ACHN (cell line): Measurements from ENCODE around the gene SPAG4.

ENCODE experiments used
- DNase-seq: peaks from one replicate; pipeline ENCODE4 v3.0.0-alpha.2; 2015
- in situ Hi-C: cut with HindIII; loops from 2 replicates; pipeline ENCODE4 v1.10.0; 2017; ENCODE audit warnings: low sequenced_read_pairs, low pct_ligation_motif_present, low pct_unique_long_range_greater_than_20kb

Gene SPAG4

DNA sequence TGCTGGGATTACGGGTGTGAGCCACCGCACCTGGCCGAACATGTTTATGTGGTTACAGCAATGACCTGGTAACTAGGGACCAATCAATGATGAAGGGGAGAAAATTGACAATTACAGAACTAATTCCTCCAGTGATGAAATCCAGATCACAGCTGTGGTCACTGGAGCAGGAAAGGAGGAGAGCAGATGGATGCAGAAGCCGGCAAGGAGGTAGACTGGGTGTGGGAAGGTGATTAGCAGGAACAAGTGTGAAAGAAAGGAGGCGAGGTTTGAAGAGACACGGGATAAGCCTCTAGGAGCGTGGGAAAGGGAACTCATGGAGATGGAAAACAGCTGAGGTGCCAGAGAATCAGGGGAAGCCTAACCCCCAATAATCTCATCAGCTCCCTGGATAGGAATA is 17.2 kb upstream of the SPAG4 start:
- DNase-seq: no peak
- in situ Hi-C loops: no loop called here

GRCh38 chr20:35598899-35599775 is 16.5 kb upstream of the SPAG4 start:
- DNase-seq: no peak
- in situ Hi-C loops: no loop called here

GRCh38 chr20:35599776-35600120 is 15.9 kb upstream of the SPAG4 start:
- DNase-seq: no peak
- in situ Hi-C loops: no loop called here

GRCh38 chr20:35600176-35600992 is 15.2 kb upstream of the SPAG4 start:
- in situ Hi-C loops: no loop called here
- no peak for DNase-seq

GRCh38 chr20:35600993-35601973 is 14.3 kb upstream of the SPAG4 start:
- in situ Hi-C loops: no loop called here
- peak; percentile 62 for DNase-seq

GRCh38 chr20:35601990-35602389 is 13.6 kb upstream of the SPAG4 start:
- in situ Hi-C loops: no loop called here
- no peak for DNase-seq

DNA sequence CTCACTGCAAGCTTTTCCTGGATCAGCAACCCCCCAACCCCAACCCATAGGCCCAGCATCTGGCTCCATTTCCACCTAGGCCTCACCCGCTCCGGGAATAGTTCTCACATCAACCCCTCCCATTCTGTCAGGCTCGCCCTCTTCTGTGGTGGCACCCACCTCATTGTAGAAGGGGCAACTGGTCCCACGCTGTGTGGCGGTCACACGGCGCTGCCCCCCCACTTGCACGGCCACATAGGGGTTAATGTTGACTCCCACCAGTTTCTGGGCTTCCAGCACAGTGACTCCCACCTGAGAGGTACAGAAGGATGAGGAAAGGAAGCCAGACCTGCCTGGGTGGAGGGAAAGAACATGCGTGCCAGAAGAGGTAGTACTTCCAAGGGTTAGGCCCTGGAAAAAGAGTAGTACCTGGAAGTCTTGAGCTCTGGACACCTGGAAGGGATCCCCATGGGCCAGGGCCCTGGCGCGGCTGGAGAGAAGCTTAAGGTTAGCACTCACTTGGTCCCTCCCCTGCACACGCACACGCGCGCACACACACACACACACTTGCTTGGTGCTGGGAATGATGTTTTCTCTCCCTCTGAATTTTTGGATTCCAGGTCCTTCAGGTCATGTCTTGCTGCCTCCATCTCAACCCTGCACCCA is 12.7 kb upstream of the SPAG4 start:
- no peak for DNase-seq
- in situ Hi-C loops: no loop called here

- peak; percentile 79 for DNase-seq
- in situ Hi-C loops: no loop called here
Observed at GRCh38 chr20:35603695-35604448, 11.8 kb upstream of the SPAG4 start.

DNA sequence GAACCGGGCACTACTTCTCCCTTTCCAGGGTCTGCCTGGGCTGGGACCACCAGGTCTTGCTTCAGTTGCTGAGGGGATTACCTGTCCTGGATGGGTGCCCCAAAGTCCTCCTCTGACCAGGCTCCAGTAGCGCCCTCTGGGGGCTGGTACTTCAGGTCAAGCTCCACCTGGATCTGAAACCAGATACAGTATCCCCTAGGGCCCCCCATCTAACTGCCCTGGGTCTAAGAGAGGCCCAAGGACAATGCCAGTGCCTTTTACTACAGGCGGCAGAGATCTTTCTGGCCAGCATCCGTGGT is 11.2 kb upstream of the SPAG4 start:
- in situ Hi-C loops: no loop called here
- DNase-seq: no peak

- no peak for DNase-seq
- in situ Hi-C loops: no loop called here
Observed at GRCh38 chr20:35606127-35606526, 9.5 kb upstream of the SPAG4 start.

GRCh38 chr20:35607003-35607735 is 8.5 kb upstream of the SPAG4 start:
- DNase-seq: no peak
- in situ Hi-C loops: no loop called here

- in situ Hi-C loops: no loop called here
Observed at GRCh38 chr20:35610833-35611427, 4.7 kb upstream of the SPAG4 start.

DNA sequence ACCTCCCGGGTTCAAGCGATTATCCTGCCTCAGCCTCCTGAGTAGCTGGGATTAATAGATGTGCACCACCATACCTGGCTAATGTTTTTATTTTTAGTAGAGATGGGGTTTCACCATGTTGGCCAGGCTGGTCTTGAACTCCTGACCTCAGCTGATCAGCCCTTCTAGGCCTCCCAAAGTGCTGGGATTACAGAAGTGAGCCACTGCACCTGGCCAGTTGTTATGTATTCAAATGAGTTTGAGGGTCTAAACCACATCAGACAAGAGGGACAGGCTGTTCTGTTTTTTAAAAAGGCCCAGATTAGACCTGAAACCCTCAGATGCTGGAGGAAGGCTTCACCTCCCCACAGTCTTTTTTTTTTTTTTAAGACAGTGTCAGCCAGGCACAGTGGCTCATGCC is 4.1 kb upstream of the SPAG4 start:
- in situ Hi-C loops: no loop called here
- DNase-seq: no peak

More at GRCh38 chr20:35610833-35611427, 4.7 kb upstream of the SPAG4 start:
- DNase-seq: no peak

DNA sequence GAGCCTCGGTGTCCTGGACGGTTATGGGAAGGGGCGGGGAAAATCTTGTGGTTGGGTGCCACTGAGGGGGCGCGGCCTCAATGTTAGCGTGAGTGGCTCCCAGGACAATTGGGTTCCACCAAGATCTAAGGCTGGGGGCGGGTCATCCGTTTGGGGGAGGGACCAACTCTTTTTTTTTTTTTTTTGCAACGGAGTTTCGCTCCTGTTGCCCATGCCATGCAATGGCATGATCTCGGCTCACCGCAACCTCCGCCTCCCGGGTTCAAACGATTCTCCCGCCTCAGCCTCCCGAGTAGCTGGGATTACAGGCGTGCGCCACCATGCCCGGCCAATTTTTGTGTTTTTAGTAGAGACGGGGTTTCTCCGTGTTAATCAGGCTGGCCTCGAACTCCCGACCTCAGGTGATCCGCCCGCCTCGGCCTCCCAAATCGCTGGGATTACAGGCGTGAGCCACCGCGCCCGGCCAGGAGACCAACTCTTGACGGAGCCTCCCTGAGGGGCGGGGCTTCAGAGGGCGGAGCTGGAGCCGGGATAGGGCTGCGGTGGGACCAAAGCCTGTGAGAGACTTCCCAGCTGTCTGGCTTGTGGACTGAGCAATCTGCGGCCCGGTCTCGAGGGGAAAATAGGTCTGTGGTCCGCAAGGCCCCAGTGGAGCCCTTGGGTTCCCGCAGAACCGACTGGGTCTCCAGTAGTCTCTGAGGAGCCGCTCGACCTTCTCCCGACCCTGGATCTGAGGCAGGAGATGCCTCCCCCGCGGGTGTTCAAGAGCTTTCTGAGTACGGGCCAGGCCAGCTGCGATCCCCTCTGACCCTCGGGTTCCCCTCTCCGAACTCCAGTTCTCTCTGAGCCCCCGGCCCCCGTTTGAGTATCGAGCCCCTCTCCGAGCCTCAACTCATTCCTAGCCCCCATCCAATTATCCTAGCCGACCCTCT is 1.1 kb downstream of the SPAG4 start:
- peak; percentile 84 for DNase-seq
- in situ Hi-C loops: no loop called here

DNA sequence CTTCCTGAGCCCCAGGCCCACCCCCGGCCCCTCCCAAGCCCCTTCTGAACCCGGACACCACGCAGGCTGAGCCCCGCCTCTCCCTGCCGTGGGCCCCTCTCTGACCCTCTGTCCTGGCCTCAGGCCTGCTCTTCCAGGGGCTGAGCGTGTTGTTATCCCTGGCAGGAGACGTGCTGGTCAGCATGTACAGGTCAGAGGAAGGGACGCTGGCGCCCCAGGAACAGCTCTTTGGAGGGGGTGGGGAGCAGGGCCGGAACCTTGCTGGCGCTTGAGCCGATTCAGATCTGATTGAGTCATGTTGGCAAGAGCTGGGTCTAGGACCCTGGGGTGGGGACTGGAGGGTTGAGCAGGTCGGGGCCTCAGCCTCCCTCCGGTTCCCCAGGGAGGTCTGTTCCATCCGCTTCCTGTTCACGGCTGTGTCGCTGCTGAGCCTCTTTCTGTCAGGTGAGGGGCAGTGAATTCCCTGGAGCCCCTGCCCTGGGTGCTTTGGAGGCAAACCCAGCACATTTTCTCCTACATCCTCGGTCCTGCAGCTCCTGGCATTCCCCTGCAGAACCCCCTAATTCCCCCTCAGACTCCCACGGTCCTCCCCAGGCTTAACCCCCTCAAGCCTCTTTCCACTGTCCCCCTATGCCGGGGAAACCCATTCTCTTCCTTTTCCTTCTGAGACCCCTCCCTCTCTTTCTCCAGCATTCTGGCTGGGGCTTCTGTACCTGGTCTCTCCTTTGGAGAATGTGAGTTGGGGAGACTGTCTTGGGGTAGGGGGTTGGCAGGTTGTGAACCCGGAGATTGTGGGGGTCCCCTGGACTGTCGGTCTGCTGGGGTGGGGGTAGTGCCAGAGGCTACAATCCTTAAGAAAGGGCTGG is 2.0 kb downstream of the SPAG4 start:
- in situ Hi-C loops: no loop called here
- peak; percentile 71 for DNase-seq
